A673 (cell line): ENCODE results near the gene CDH4.

Source experiments
- CTCF ChIP-seq: fragments of 300-800, 200-600 bp; sonication (generic); conservative IDR thresholded peaks from 2 replicates; pipeline ENCODE4 v1.5.1; 2017; ENCODE audit warnings: low read depth, mild to moderate bottlenecking, antibody characterized with exemption, low read length, moderate library complexity, mixed read lengths
- EZH2 ChIP-seq: fragments of 200-600 bp; sonication (generic); IDR thresholded peaks from 2 replicates; pipeline ENCODE4 v1.6.1; 2017; ENCODE audit warnings: borderline replicate concordance, low read depth, mild to moderate bottlenecking, mixed read lengths, antibody characterized with exemption, low read length; ENCODE audit not compliant: poor library complexity, severe bottlenecking

- no peak for TF ChIP-seq CTCF
- no peak for TF ChIP-seq EZH2
These were observed 248.8 kb downstream of the CDH4 start for GRCh38 chr20:61500791-61501321.
